ENCODE measurements around the gene PLAC8L1.

Gene PLAC8L1

GRCh38 chr5:146040527-146040926 lies 64.8 kb downstream of the PLAC8L1 start:
- DNase-seq: no peak

GRCh38 chr5:146039420-146039819 lies 66.0 kb downstream of the PLAC8L1 start:
- no peak for DNase-seq

GRCh38 chr5:146034605-146035004 lies 70.8 kb downstream of the PLAC8L1 start:
- no peak for DNase-seq

Data from activated CD4-positive, CD25-positive, alpha-beta regulatory T cell treated with anti-CD3 and anti-CD28 coated beads, Interleukin-2, amount 50 U/mL, for 72 hours (primary cell).